CD4-positive, alpha-beta memory T cell (primary cell): ENCODE measurements around the gene PEX13. TPM values are rescaled to one million over a fixed set of nuclear protein-coding genes. Genes with fewer than 3 reads are reported as not detected.
A peak's percentile ranks its signal among the peaks of the same experiment; 100 is the strongest.
"Not testable (repeated sequence)": the region's sequence is repeated elsewhere in the genome, so short reads cannot be mapped to it uniquely, and the experiment has no call there.

Source experiments
- CTCF ChIA-PET: fragments of 350-600 bp; sonication (Branson Sonifier 250); formaldehyde crosslinking; loops from one replicate; lab custom pipeline; 2021; ENCODE audit warnings: inconsistent platforms; ENCODE audit not compliant: partially characterized antibody; lab: Charles Lee
- POLR2A ChIA-PET: fragments of 350-600 bp; sonication (Branson Sonifier 250); formaldehyde crosslinking; loops from one replicate; lab custom pipeline; 2021; ENCODE audit not compliant: partially characterized antibody; lab: Charles Lee
- DNase-seq, 5 donors: peaks; one replicate each; pipeline versions ENCODE4 v3.0.0 to v3.0.0-alpha.2; 2020 to 2022; ENCODE audit warnings: mixed read lengths in 1 of 5
- H3K27ac ChIP-seq: one replicate; pipeline ENCODE4 v1.7.0; 2013; ENCODE audit warnings: low read depth, low read length
- H3K27me3 ChIP-seq: 2 replicates; pipeline ENCODE4 v1.7.0; 2013; ENCODE audit warnings: mild to moderate bottlenecking, low read length, moderate library complexity; ENCODE audit not compliant: insufficient read depth
- H3K36me3 ChIP-seq: 2 replicates; pipeline ENCODE4 v1.7.0; 2013; ENCODE audit warnings: mild to moderate bottlenecking, low read length, moderate library complexity; ENCODE audit not compliant: insufficient read depth
- H3K4me1 ChIP-seq: 2 replicates; pipeline ENCODE4 v1.7.0; 2013; ENCODE audit warnings: mild to moderate bottlenecking, low read length, moderate library complexity; ENCODE audit not compliant: insufficient read depth
- H3K4me3 ChIP-seq, 2 donors: one replicate each; pipeline ENCODE4 v1.7.0; 2013; ENCODE audit warnings: low read length in 2 of 2, mild to moderate bottlenecking in 1 of 2
- H3K9me3 ChIP-seq, 2 donors: one replicate each; pipeline ENCODE4 v1.7.0; 2013; ENCODE audit warnings: low read length in 2 of 2, control low read depth in 1 of 2; ENCODE audit not compliant: control insufficient read depth in 1 of 2
- H3K27ac Mint-ChIP-seq, 7 donors: one replicate each; pipeline ENCODE4 v1.8.0; 2020 to 2021; ENCODE audit warnings: mixed read lengths in 7 of 7, mild to moderate bottlenecking in 6 of 7, inconsistent platforms in 3 of 7, moderate library complexity in 3 of 7
- H3K27me3 Mint-ChIP-seq, 2 donors: one replicate each; pipeline ENCODE4 v1.8.0; 2020 to 2021; ENCODE audit warnings: mixed read lengths in 2 of 2
- H3K36me3 Mint-ChIP-seq, 2 donors: one replicate each; pipeline ENCODE4 v1.8.0; 2020 to 2021; ENCODE audit warnings: mixed read lengths in 2 of 2, inconsistent platforms in 1 of 2, mild to moderate bottlenecking in 1 of 2
- H3K4me1 Mint-ChIP-seq, 4 donors: one replicate each; pipeline ENCODE4 v1.8.0; 2020 to 2021; ENCODE audit warnings: mixed read lengths in 4 of 4, mild to moderate bottlenecking in 1 of 4
- H3K4me3 Mint-ChIP-seq, 8 donors: one replicate each; pipeline ENCODE4 v1.8.0; 2020 to 2021; ENCODE audit warnings: mixed read lengths in 8 of 8, mild to moderate bottlenecking in 7 of 8, moderate library complexity in 6 of 8, inconsistent platforms in 3 of 8
- H3K9me3 Mint-ChIP-seq, 8 donors: one replicate each; pipeline ENCODE4 v1.8.0; 2020 to 2021; ENCODE audit warnings: mixed read lengths in 8 of 8, mild to moderate bottlenecking in 5 of 8, inconsistent platforms in 3 of 8, moderate library complexity in 1 of 8
- intact Hi-C: fragments of 100-400 bp; cut with micrococcal nuclease; formaldehyde crosslinking; loops from one replicate; pipeline ENCODE4 v1.15.1; 2023
- polyA plus RNA-seq, 2 donors: library from polyadenylated mRNA; unstranded; fragments of 300-500 nt; fragmentation: Illumina TruSeq; gene quantifications; one replicate each; pipeline ENCODE4 v1.2.3, GENCODE V29; 2021
- total RNA-seq, 2 experiments: library from RNA; stranded (reverse); gene quantifications; one replicate each; pipeline ENCODE4 v1.2.3, GENCODE V29; 2021

PEX13 gene
- total and polyA plus RNA-seq, 4 experiments from 2014 or later: 10.7 to 26.6 (median 21.0) TPM

DNA sequence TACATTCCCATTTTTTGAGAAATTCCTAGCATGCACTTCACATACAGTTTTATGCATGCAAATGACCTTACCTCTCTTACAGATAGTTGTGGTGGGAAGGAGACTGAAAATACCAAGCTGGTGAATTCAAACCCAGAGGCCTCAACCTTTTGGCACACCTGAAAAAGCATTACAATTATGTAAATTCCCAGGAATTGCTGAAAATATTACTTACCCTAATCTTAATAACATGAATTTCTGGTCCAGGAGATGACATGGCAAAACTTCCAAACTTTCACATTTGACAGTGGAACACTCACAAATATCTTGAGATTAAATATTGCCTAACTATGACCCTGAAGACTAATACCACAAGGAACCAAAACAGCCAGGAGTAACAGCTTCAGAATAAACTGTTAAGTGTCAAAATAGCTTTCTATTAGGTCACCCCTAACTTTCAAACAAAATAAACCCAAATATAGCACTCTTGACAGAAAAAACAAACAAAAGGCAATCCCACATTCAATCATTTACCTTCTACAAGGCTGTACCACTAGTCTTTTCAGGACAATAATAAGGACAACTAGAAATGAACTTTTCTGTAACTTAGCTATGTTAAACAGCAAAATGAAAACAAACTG lies 10.9 kb upstream of the PEX13 start:
- no peaks in the 10 kb centered on the region for H3K9me3 Mint-ChIP-seq
- intact Hi-C loops: no loop called here

DNA sequence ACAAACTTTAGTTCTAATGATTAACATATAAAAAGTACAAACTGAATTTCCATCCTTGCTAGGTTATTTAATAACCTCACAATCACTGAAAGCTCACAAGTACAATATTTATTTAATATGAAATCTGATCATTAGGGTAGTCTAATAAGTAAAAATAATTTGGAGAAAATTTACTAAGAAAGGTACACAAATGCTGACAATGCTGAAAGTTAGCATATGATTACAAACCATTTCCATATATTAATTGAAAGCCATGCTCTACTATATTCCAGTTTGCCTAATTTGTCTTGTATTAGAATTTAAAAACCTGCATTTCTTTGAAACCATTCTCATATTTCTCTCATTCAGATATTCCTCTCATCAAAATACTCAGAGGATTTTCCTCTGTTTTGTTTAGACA lies 8.2 kb upstream of the PEX13 start:
- H3K27ac Mint-ChIP-seq: no peak overlapping the region
- Histone ChIP-seq H3K4me3 (no peak overlapping the region), H3K27ac (no peak overlapping the region), H3K9me3 (no peaks in the 10 kb centered on the region), H3K27me3 (no peaks in the 10 kb centered on the region), H3K36me3 (no peaks in the 10 kb centered on the region), H3K4me1 (no peaks in the 10 kb centered on the region)
- ChIA-PET CTCF (interaction anchor here (1.7 kb wide), 1 partner anchor 10 kb away, joined by 6 read pairs; no protein-coding TSS in a partner anchor), POLR2A (no interaction called here)
- H3K36me3 Mint-ChIP-seq: peaks cover 0 to 4% of the 10 kb centered on the region in 2 donors
- H3K4me3 Mint-ChIP-seq: no peak overlapping the region
- DNase-seq: no peak
- no peaks in the 10 kb centered on the region for H3K9me3 Mint-ChIP-seq
- no peaks in the 10 kb centered on the region for H3K27me3 Mint-ChIP-seq
- H3K4me1 Mint-ChIP-seq: peaks cover 0 to 2% (median 0%) of the 10 kb centered on the region in 4 donors
- intact Hi-C loops: no loop called here

More for the DNA sequence above, 10.9 kb upstream of the PEX13 start:
- Histone ChIP-seq H3K36me3 (no peaks in the 10 kb centered on the region), H3K9me3 (no peaks in the 10 kb centered on the region), H3K4me1 (no peaks in the 10 kb centered on the region), H3K27me3 (no peaks in the 10 kb centered on the region), H3K27ac (no peak overlapping the region), H3K4me3 (no peak overlapping the region)
- DNase-seq: no peak
- ChIA-PET CTCF (interaction anchor here (0.7 to 1.6 kb wide), 4 partner anchors 7 to 300 kb away, joined by 3 to 6 read pairs (median 4); no protein-coding TSS in a partner anchor), POLR2A (interaction anchor here (0.7 kb wide), 1 partner anchor 11 kb away, joined by 3 read pairs; the partner anchor contains the start of gene PEX13)
- Mint-ChIP-seq H3K4me1 (no peaks in the 10 kb centered on the region), H3K27ac (no peak overlapping the region), H3K36me3 (peaks cover 0 to 8% of the 10 kb centered on the region in 2 donors), H3K4me3 (no peak overlapping the region), H3K27me3 (no peaks in the 10 kb centered on the region)

GRCh38 chr2:61011678-61012077 lies 5.8 kb upstream of the PEX13 start:
- Histone ChIP-seq H3K9me3 (no peaks in the 10 kb centered on the region), H3K4me3 (no peak overlapping the region), H3K27ac (no peak overlapping the region), H3K36me3 (no peaks in the 10 kb centered on the region), H3K4me1 (peaks cover 8% of the 10 kb centered on the region), H3K27me3 (no peaks in the 10 kb centered on the region)
- intact Hi-C loops: loop anchor here (10.0 kb wide), 1 partner anchor 133 kb away; no protein-coding TSS in a partner anchor
- Mint-ChIP-seq H3K4me3 (no peak overlapping the region), H3K4me1 (peaks cover 2 to 18% (median 9%) of the 10 kb centered on the region in 4 donors), H3K27me3 (no peaks in the 10 kb centered on the region), H3K9me3 (no peaks in the 10 kb centered on the region), H3K27ac (no peak overlapping the region), H3K36me3 (peaks cover 1 to 4% of the 10 kb centered on the region in 2 donors)
- ChIA-PET CTCF (interaction anchor here (1.3 kb wide), 1 partner anchor 15 kb away, joined by 3 read pairs; no protein-coding TSS in a partner anchor), POLR2A (no interaction called here)
- no peak for DNase-seq

DNA sequence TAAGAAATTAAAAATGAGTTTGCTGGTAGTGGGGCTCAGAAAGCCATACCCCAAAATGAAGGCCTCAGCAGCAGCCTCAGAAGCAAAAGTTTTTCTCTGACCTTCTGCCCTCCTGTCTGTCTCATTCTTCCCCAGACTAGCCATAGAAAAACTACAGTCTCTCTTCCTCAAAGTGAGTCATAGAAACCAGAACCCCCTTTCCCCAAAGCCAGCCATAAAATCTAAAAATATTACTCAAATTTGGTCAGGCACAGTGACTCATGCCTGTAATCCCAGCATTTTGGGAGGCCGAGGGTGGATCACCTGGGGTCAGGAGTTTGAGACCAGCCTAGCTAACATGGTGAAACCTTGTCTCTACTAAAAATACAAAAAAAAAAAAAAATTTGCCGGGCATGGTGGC lies 5.2 kb upstream of the PEX13 start:
- H3K27ac Mint-ChIP-seq, H3K27me3 ChIP-seq, H3K4me1 ChIP-seq, POLR2A ChIA-PET, CTCF ChIA-PET, H3K9me3 ChIP-seq, H3K36me3 Mint-ChIP-seq, DNase-seq, H3K9me3 Mint-ChIP-seq, H3K4me3 Mint-ChIP-seq, H3K4me3 ChIP-seq, H3K27ac ChIP-seq, H3K27me3 Mint-ChIP-seq, H3K36me3 ChIP-seq: not testable (repeated sequence)
- peaks cover 2 to 20% (median 11%) of the 10 kb centered on the region in 4 donors for H3K4me1 Mint-ChIP-seq
- intact Hi-C loops: loop anchor here (10.0 kb wide), 1 partner anchor 132 kb away; no protein-coding TSS in a partner anchor

DNA sequence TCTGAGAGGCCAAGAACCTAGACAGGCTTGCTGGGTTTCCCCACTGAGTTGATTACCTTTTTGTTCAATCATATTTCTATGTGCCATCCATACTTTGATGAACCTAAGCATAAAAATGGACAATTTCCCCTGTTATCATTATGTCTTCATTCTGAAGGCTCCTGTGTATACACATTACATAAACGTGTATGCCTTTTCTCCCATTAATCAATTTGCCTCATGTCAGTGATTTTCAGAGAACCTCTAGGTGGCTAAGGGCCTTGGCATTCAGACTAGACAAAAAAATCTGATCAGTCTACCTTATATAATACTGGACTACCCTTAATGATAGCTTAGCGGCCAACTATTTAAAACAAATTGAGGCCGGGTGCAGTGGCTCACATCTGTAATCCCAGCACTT lies 4.1 kb upstream of the PEX13 start:
- peaks cover 9% of the 10 kb centered on the region for H3K4me1 ChIP-seq
- intact Hi-C loops: loop anchor here (10.0 kb wide), 1 partner anchor 131 kb away; no protein-coding TSS in a partner anchor
- peaks cover 5 to 27% (median 14%) of the 10 kb centered on the region in 4 donors for H3K4me1 Mint-ChIP-seq
- peaks cover 4 to 16% of the 10 kb centered on the region in 2 donors for H3K36me3 Mint-ChIP-seq
- H3K27ac Mint-ChIP-seq: no peak overlapping the region
- H3K27ac ChIP-seq: no peak overlapping the region
- CTCF ChIA-PET: no interaction called here
- POLR2A ChIA-PET: no interaction called here
- no peak overlapping the region for H3K4me3 ChIP-seq
- no peaks in the 10 kb centered on the region for H3K27me3 Mint-ChIP-seq
- H3K27me3 ChIP-seq: no peaks in the 10 kb centered on the region
- H3K9me3 Mint-ChIP-seq: no peaks in the 10 kb centered on the region
- no peak for DNase-seq
- H3K9me3 ChIP-seq: no peaks in the 10 kb centered on the region
- H3K4me3 Mint-ChIP-seq: no peak overlapping the region
- H3K36me3 ChIP-seq: no peaks in the 10 kb centered on the region

DNA sequence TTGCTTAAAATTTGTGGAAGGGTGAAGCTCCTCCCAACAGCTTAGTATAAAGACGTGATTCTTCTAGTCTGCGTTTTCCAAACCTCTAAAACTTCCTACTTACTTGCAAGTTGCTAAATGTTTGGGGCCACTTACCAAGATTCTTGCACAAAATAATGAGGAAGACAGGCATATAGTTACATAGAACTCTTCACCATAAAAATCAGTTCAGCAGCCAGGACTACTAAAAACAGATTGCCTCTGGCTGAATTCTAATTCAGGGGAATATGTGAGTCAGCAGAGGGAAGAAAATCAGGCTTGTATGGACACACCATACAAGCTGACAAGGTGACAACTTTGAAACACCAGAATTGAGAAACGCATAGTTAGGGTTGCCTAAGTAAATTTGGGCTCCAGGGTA lies 2.8 kb upstream of the PEX13 start:
- POLR2A ChIA-PET: interaction anchor here (1.0 kb wide), 1 partner anchor 9 kb away, joined by 3 read pairs; no protein-coding TSS in a partner anchor
- H3K36me3 Mint-ChIP-seq: peaks cover 0 to 19% of the 10 kb centered on the region in 2 donors
- peak overlapping the region in 3 of 8 donors; percentile 8 to 12 (median 10) for H3K4me3 Mint-ChIP-seq
- H3K4me3 ChIP-seq: no peak overlapping the region
- H3K9me3 ChIP-seq: no peaks in the 10 kb centered on the region
- peaks cover 9 to 40% (median 25%) of the 10 kb centered on the region in 4 donors for H3K4me1 Mint-ChIP-seq
- H3K27ac Mint-ChIP-seq: peak overlapping the region in 3 of 7 donors; percentile 22 to 64 (median 37)
- no peaks in the 10 kb centered on the region for H3K27me3 Mint-ChIP-seq
- no peak for DNase-seq
- CTCF ChIA-PET: no interaction called here
- peaks cover 23% of the 10 kb centered on the region for H3K4me1 ChIP-seq
- H3K36me3 ChIP-seq: no peaks in the 10 kb centered on the region
- H3K27ac ChIP-seq: no peak overlapping the region
- intact Hi-C loops: loop anchor here (10.0 kb wide), 1 partner anchor 130 kb away; no protein-coding TSS in a partner anchor
- no peaks in the 10 kb centered on the region for H3K27me3 ChIP-seq
- H3K9me3 Mint-ChIP-seq: no peaks in the 10 kb centered on the region

GRCh38 chr2:61015976-61016375 lies 1.5 kb upstream of the PEX13 start:
- Histone ChIP-seq H3K36me3 (no peaks in the 10 kb centered on the region), H3K4me1 (peaks cover 25% of the 10 kb centered on the region), H3K27ac (no peak overlapping the region), H3K4me3 (peak overlapping the region in 1 of 2 donors; percentile 91), H3K9me3 (no peaks in the 10 kb centered on the region), H3K27me3 (no peaks in the 10 kb centered on the region)
- no peak for DNase-seq
- CTCF ChIA-PET: interaction anchor here (1.5 kb wide), 1 partner anchor 210 kb away, joined by 5 read pairs; no protein-coding TSS in a partner anchor
- peaks cover 13 to 43% (median 30%) of the 10 kb centered on the region in 4 donors for H3K4me1 Mint-ChIP-seq
- intact Hi-C loops: loop anchor here (2.0 to 10.0 kb wide), 2 partner anchors 129 to 133 kb away; no protein-coding TSS in a partner anchor
- H3K9me3 Mint-ChIP-seq: no peaks in the 10 kb centered on the region
- H3K4me3 Mint-ChIP-seq: peak overlapping the region; percentile 98 to 100 (median 99)
- POLR2A ChIA-PET: interaction anchor here (1.2 to 2.6 kb wide), 3 partner anchors 45 to 210 kb away, joined by 3 to 24 read pairs (median 5); partner anchors contain the start of gene REL
- H3K27me3 Mint-ChIP-seq: no peaks in the 10 kb centered on the region
- peak overlapping the region in 3 of 7 donors; percentile 92 to 98 (median 97) for H3K27ac Mint-ChIP-seq
- H3K36me3 Mint-ChIP-seq: peaks cover 2 to 23% of the 10 kb centered on the region in 2 donors
